ENCODE results near the gene KIAA0586.

DNA sequence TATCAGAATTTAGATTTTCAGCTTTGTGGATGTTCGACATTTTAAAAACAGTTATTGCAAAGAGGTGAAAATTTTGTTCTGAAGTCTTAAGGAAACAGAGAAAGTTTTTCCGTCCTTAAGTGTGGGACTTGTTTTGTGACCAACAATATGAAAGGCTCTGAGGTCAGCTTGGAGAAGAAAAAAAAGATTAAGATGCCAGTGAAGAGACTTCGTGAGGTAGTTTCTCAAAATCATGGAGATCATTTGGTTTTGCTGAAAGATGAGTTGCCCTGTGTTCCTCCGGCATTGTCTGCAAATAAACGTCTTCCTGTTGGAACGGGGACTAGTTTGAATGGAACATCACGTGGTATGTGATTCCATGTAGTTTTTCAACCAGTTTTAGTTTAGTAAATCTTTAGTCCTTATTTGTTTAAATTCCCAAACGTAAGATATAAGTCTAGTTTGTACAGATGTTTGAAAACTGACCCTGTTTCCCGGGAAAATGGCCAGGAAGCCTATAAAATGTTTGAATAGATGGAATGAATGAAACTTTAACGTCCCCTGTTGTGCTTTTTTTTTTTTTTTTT lies 682 bp downstream of the KIAA0586 start:
- no peak for TF ChIP-seq SP1 (IDR thresholded peaks at IDR 0.05)
- TF ChIP-seq HDGF (IDR thresholded peaks at IDR 0.05; ENCODE audit: borderline replicate concordance), result no peak
- no peak for TF ChIP-seq BHLHE40 (IDR thresholded peaks at IDR 0.05; ENCODE audit: borderline replicate concordance)
- peak; percentile 92 for TF ChIP-seq ZNF384 (IDR thresholded peaks at IDR 0.05)
- TF ChIP-seq, protein P1, sequence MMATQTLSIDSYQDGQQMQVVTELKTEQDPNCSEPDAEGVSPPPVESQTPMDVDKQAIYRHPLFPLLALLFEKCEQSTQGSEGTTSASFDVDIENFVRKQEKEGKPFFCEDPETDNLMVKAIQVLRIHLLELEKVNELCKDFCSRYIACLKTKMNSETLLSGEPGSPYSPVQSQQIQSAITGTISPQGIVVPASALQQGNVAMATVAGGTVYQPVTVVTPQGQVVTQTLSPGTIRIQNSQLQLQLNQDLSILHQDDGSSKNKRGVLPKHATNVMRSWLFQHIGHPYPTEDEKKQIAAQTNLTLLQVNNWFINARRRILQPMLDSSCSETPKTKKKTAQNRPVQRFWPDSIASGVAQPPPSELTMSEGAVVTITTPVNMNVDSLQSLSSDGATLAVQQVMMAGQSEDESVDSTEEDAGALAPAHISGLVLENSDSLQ (IDR thresholded peaks at IDR 0.05), result no peak
- no peak for TF ChIP-seq SUZ12 (IDR thresholded peaks at IDR 0.05)
- no peak for TF ChIP-seq FOXA1 (IDR thresholded peaks at IDR 0.05)
- TF ChIP-seq FOXK2 (IDR thresholded peaks at IDR 0.05), result no peak
- no peak for TF ChIP-seq TARDBP (IDR thresholded peaks at IDR 0.05)

Data from HEK293T (cell line).